OCI-LY3 (cell line): ENCODE measurements around the gene ELAPOR1.

Source experiments
- EZH2phosphoT487 ChIP-seq: fragments of 200-600 bp; shearing (Covaris generic); IDR thresholded peaks from 2 replicates; pipeline ENCODE4 v1.6.1; 2018; ENCODE audit warnings: antibody characterized with exemption, mixed run types, low read depth
- TF ChIP-seq, protein P1 (sequence below): fragments of 200-600, 300-600 bp; sonication (generic); IDR thresholded peaks from 2 replicates; pipeline ENCODE4 v1.5.1; 2014; ENCODE audit warnings: antibody characterized with exemption, low read length, low read depth

DNA sequence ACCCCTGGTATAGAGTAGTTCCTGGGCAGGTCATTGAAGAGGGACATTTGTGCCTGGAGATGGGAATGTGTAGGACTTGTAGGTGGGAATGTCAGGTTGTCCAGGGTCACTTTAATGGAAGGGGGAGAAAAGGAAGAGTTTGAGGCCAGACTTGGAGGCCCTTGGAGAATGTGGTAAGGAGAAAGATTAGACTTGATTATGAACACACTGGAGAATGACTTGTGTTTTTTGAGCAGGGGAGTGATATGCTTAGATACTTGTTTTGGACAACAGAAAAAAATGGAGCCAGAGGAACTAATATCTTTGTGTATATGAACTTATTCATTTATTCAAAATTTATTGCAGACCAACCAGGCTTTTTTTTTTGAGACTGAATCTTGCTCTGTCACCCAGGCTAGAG is 17.9 kb downstream of the ELAPOR1 start:
- TF ChIP-seq, protein P1, sequence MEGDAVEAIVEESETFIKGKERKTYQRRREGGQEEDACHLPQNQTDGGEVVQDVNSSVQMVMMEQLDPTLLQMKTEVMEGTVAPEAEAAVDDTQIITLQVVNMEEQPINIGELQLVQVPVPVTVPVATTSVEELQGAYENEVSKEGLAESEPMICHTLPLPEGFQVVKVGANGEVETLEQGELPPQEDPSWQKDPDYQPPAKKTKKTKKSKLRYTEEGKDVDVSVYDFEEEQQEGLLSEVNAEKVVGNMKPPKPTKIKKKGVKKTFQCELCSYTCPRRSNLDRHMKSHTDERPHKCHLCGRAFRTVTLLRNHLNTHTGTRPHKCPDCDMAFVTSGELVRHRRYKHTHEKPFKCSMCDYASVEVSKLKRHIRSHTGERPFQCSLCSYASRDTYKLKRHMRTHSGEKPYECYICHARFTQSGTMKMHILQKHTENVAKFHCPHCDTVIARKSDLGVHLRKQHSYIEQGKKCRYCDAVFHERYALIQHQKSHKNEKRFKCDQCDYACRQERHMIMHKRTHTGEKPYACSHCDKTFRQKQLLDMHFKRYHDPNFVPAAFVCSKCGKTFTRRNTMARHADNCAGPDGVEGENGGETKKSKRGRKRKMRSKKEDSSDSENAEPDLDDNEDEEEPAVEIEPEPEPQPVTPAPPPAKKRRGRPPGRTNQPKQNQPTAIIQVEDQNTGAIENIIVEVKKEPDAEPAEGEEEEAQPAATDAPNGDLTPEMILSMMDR, result no peak
- TF ChIP-seq EZH2phosphoT487, result no peak
